Thyroid gland (tissue), 4 donors: Measurements from ENCODE around the gene PANK3.

Experiments used
- POLR2A ChIP-seq, 2 donors: fragments of 450-650 bp; IDR thresholded peaks; one replicate each; pipeline ENCODE4 v1.6.1; 2017; ENCODE audit warnings: antibody characterized with exemption in 2 of 2, mild to moderate bottlenecking in 2 of 2, moderate library complexity in 1 of 2
- TF ChIP-seq, protein P1 (sequence below), 6 experiments: fragments of 200-600 bp in 3 of 6; fragments of 450-650 bp in 3 of 6; sonication (generic) in 3 of 6; IDR thresholded peaks; one replicate each; pipeline ENCODE4 v1.5.1; 2016 to 2019; ENCODE audit warnings: antibody characterized with exemption in 6 of 6, mild to moderate bottlenecking in 2 of 6, inconsistent platforms in 1 of 6, moderate library complexity in 1 of 6

DNA sequence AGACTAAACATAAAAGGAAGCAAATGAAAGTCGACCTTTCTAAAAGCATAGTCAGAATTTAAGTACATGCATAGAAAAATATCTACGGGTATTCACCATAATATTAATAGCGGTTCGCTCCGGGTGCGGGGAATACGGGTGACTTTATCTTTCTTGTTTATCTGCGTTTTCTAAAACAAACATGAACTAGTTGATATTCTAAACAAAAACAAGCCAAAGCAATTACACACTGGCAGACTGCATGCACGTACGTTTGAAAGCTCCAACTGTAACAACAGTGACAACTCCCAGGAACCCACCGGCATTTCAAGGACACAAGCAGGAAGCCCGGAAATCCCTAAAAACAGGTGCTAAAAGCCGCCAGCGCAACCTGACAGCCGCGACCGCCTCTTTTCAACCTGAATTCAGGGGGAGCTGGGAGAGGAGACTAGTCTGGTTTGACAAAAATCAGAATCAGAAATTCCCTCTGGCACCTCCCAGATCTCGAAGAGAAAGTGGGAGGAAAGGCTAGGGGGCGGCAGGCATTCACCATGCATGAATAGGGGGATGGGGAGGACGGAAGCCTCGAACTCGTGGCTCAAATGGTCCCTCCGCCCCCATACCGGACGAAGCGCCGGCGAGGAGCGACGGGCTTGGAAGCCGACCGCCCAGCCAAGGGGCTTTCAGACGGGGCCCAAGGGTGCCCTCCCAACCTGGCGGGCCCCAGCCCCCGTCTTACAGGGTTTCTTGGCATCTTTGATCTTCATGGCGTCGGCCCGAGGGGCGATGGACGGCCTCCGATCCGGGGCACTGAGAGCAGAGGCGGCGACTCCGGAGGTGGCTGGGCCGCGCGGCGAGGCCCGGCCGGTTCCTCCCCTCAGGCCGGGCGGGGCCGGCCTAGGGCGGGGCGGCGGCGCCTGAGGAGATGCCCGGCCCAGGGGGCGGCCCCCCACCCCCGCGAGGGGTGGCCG, at the start of gene PANK3:
- TF ChIP-seq, protein P1, sequence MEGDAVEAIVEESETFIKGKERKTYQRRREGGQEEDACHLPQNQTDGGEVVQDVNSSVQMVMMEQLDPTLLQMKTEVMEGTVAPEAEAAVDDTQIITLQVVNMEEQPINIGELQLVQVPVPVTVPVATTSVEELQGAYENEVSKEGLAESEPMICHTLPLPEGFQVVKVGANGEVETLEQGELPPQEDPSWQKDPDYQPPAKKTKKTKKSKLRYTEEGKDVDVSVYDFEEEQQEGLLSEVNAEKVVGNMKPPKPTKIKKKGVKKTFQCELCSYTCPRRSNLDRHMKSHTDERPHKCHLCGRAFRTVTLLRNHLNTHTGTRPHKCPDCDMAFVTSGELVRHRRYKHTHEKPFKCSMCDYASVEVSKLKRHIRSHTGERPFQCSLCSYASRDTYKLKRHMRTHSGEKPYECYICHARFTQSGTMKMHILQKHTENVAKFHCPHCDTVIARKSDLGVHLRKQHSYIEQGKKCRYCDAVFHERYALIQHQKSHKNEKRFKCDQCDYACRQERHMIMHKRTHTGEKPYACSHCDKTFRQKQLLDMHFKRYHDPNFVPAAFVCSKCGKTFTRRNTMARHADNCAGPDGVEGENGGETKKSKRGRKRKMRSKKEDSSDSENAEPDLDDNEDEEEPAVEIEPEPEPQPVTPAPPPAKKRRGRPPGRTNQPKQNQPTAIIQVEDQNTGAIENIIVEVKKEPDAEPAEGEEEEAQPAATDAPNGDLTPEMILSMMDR (IDR thresholded peaks at IDR 0.05) = no peak
- peak in 1 of 2 donors; percentile 16 for TF ChIP-seq POLR2A (IDR thresholded peaks at IDR 0.05)
